ENCODE results near the gene GANC.

The GANC gene

DNA sequence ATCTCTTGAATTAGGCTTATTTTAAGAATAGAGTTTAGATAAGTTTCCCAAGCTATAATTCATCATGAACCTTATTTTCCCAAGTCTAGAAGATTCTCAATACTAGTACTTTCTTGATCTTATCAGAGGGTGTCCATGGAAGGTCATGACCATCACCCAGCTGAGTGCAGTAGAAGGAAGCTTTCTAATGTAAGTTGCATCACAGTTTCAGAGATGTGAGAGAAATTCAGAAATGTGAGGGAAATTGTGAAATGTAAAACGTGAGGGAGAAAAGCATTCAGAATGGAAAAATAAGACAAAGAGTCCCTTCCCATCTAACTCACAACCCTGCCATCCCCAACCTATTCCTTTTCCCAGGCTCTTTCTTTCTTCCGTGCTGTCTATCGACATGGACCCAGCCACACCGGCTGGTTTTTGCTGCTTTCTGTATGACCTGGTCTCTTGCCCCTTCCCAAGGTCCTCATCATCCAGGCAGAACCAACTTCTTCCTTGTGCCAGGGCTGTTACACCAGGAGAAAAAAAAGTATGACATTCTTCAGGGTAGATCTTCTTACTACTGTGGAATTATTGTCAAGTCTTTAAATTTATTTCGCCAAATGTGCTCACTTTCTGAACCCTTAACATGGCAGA, 93.0 kb downstream of the GANC start:
- no peaks in the 10 kb centered on the region for H3K4me1 Mint-ChIP-seq (ENCODE audit: low read depth)
- DNase-seq, result no peak
- H3K27ac Mint-ChIP-seq, result no peak overlapping the region
- H3K9me3 Mint-ChIP-seq, result no peaks in the 10 kb centered on the region
- H3K36me3 Mint-ChIP-seq (ENCODE audit: low read depth), result no peaks in the 10 kb centered on the region
- no peaks in the 10 kb centered on the region for H3K27me3 Mint-ChIP-seq
- H3K4me3 Mint-ChIP-seq, result no peak overlapping the region

- Mint-ChIP-seq H3K4me3 (no peak overlapping the region), H3K27ac (no peak overlapping the region), H3K27me3 (no peaks in the 10 kb centered on the region), H3K36me3 (ENCODE audit: low read depth) (no peaks in the 10 kb centered on the region), H3K9me3 (no peaks in the 10 kb centered on the region), H3K4me1 (ENCODE audit: low read depth) (no peaks in the 10 kb centered on the region)
- no peak for DNase-seq
Measured at GRCh38 chr15:42367041-42367440, 94.0 kb downstream of the GANC start.

DNA sequence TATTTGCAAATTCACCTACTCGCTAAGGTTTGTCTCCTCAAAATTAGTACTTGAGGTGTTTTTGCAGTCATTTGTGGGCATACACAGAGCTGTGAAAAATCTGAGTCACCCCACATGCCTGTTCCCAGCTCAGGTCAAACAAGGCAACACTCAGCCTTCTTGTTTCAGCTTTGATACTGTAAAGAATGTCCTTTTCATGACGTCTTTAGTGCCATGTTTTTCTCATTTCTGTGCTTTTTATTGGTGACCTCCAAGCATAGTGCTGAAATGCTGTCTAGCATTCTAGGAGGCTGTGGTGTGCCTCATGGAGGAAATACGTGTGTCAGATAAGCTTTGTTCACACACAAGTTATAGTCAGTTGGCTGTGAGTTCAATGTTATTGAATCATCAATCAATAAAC, 95.1 kb downstream of the GANC start:
- no peaks in the 10 kb centered on the region for H3K4me1 Mint-ChIP-seq (ENCODE audit: low read depth)
- no peak overlapping the region for H3K27ac Mint-ChIP-seq
- no peaks in the 10 kb centered on the region for H3K9me3 Mint-ChIP-seq
- H3K27me3 Mint-ChIP-seq, result no peaks in the 10 kb centered on the region
- DNase-seq, result no peak
- no peak overlapping the region for H3K4me3 Mint-ChIP-seq
- no peaks in the 10 kb centered on the region for H3K36me3 Mint-ChIP-seq (ENCODE audit: low read depth)

- H3K27ac Mint-ChIP-seq, result no peak overlapping the region
- no peaks in the 10 kb centered on the region for H3K9me3 Mint-ChIP-seq
- no peaks in the 10 kb centered on the region for H3K4me1 Mint-ChIP-seq (ENCODE audit: low read depth)
- H3K4me3 Mint-ChIP-seq, result no peak overlapping the region
- DNase-seq, result no peak
- no peaks in the 10 kb centered on the region for H3K27me3 Mint-ChIP-seq
- H3K36me3 Mint-ChIP-seq (ENCODE audit: low read depth), result no peaks in the 10 kb centered on the region
Measured at GRCh38 chr15:42371096-42371495, 98.1 kb downstream of the GANC start.

- Mint-ChIP-seq H3K27ac (no peak overlapping the region), H3K9me3 (peaks cover 9% of the 10 kb centered on the region), H3K36me3 (ENCODE audit: low read depth) (peaks cover 2% of the 10 kb centered on the region), H3K4me1 (ENCODE audit: low read depth) (no peaks in the 10 kb centered on the region), H3K4me3 (no peak overlapping the region), H3K27me3 (no peaks in the 10 kb centered on the region)
- DNase-seq, result no peak
Measured at GRCh38 chr15:42373274-42373673, 100.3 kb downstream of the GANC start.

- Mint-ChIP-seq H3K27ac (no peak overlapping the region), H3K36me3 (ENCODE audit: low read depth) (peaks cover 6% of the 10 kb centered on the region), H3K4me1 (ENCODE audit: low read depth) (no peaks in the 10 kb centered on the region), H3K27me3 (no peaks in the 10 kb centered on the region), H3K4me3 (no peak overlapping the region), H3K9me3 (peaks cover 9% of the 10 kb centered on the region)
- no peak for DNase-seq
Measured at GRCh38 chr15:42373936-42374335, 100.9 kb downstream of the GANC start.

DNA sequence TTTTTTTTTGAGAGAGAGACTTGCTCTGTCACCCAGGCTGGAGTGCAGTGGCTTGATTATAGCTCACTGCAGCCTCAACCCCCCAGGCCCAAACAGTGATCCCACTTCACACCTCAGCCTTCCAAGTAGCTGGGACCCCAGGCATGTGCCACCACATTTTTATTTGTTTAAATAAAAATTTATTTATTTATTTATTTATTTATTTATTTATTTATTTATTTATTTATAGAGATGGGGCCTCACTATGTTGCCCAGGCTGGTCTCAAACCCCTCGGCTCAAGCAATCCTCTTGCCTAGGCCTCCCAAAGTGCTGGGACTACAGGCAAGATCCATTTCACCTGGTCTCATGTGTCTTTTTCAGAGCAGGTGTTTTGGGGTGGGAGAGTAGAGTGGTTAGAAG, 101.8 kb downstream of the GANC start:
- peaks cover 9% of the 10 kb centered on the region for H3K9me3 Mint-ChIP-seq
- H3K27me3 Mint-ChIP-seq, result no peaks in the 10 kb centered on the region
- H3K4me1 Mint-ChIP-seq (ENCODE audit: low read depth), result no peaks in the 10 kb centered on the region
- peaks cover 6% of the 10 kb centered on the region for H3K36me3 Mint-ChIP-seq (ENCODE audit: low read depth)
- no peak for DNase-seq
- no peak overlapping the region for H3K4me3 Mint-ChIP-seq
- no peak overlapping the region for H3K27ac Mint-ChIP-seq

- H3K4me1 Mint-ChIP-seq (ENCODE audit: low read depth), result no peaks in the 10 kb centered on the region
- peaks cover 9% of the 10 kb centered on the region for H3K9me3 Mint-ChIP-seq
- H3K27ac Mint-ChIP-seq, result no peak overlapping the region
- peaks cover 6% of the 10 kb centered on the region for H3K36me3 Mint-ChIP-seq (ENCODE audit: low read depth)
- H3K4me3 Mint-ChIP-seq, result no peak overlapping the region
- no peaks in the 10 kb centered on the region for H3K27me3 Mint-ChIP-seq
- no peak for DNase-seq
Measured at GRCh38 chr15:42375252-42375651, 102.3 kb downstream of the GANC start.

DNA sequence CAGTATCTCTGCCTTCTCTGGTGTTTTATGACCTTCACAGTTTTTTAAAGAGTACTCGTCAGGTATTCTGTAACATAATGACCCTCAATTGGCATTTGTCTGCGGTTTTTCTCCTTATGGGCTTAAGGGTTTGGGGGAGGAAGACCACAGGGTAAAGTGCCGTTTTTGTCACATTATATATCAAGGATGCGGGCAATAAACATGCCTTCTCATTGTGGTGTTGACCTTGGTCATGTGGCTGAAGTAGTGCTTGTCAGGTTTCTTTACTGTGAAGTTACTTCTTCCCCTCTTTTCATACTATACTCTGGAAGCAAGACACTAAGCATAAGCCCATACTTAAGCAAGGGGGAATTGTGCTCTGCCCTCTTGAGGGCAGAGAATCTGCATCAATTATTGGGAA, 102.9 kb downstream of the GANC start:
- Mint-ChIP-seq H3K4me3 (no peak overlapping the region), H3K27ac (no peak overlapping the region), H3K4me1 (ENCODE audit: low read depth) (no peaks in the 10 kb centered on the region), H3K27me3 (no peaks in the 10 kb centered on the region), H3K36me3 (ENCODE audit: low read depth) (peaks cover 6% of the 10 kb centered on the region), H3K9me3 (peaks cover 9% of the 10 kb centered on the region)
- no peak for DNase-seq

DNA sequence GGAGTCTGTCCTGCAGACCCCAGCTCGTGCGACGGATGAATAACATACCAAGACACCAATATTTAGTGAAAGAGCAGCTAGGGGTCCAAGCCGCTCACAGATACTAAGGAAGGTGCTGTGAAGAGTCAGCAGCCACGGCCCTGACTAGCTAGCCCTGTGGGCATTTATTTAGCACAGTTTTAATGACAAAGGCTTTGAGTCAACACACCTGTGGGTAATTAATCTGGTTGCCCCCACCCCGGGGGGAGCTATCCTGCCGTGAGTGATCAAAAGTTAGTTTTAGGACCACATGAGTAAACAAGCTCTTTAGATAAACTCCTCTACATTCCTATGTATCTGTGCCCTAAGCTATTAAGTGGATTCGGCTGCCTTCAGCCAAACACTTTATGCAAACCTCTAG, 105.0 kb downstream of the GANC start:
- Mint-ChIP-seq H3K4me3 (no peak overlapping the region), H3K36me3 (ENCODE audit: low read depth) (peaks cover 6% of the 10 kb centered on the region), H3K27me3 (no peaks in the 10 kb centered on the region), H3K27ac (no peak overlapping the region), H3K9me3 (peaks cover 9% of the 10 kb centered on the region), H3K4me1 (ENCODE audit: low read depth) (no peaks in the 10 kb centered on the region)
- no peak for DNase-seq

DNA sequence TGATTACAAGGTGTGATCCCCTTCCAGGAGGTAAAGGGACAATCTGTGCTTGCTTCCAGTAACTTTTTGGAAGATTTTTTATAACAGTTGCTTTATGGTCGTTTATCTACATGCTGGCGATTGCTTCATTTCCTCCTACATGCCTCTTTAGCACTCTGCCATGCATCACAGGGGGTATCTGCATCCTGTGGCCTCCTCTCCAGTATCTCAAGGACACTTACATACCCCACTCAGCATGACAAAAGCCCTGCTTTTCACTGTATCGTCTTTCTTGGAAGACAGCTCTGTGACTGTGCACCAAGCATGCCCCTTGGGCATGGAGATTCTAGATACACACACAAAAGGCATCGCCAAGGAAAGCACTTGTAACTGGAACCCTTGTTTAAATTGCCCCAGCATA, 111.6 kb downstream of the GANC start:
- Mint-ChIP-seq H3K36me3 (ENCODE audit: low read depth) (no peaks in the 10 kb centered on the region), H3K4me1 (ENCODE audit: low read depth) (no peaks in the 10 kb centered on the region), H3K9me3 (no peaks in the 10 kb centered on the region), H3K27ac (no peak overlapping the region), H3K4me3 (no peak overlapping the region), H3K27me3 (no peaks in the 10 kb centered on the region)
- DNase-seq, result no peak

DNA sequence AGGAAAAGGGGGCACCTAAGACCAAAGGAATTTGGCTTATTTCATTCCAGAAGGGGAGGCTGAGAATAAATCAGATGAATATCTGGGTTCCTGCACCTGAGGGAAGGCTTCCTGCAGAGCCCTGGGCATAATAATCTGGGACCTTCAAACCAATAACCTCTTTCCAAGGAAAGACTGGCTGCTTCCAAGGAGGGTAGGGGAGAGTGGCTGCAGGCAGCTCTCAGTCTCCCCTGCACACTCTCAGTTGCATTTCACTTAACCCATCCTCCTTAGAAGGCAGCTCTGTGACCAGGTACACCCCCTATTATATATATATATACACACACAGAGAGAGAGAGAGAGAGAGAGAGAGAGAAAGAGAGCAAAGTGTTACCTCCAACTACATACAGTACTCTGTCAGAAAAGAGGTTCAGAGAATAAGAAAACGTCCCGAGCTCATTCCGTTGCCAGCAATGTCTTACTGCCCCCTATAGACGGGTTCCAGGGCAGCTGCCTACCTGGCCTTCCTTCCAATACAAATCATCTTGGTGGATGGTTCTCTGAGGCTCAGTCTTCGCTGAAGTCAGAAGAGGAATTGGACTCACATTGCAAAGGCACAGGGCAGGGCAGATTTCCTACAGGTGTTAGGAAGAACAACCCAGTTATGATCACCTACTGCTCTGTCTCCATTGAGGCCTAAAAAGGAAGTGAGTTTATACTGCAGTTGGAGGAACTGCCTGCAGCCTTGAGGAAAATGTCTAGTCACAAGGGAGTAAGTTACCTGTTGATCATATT, 112.4 kb downstream of the GANC start:
- no peaks in the 10 kb centered on the region for H3K36me3 Mint-ChIP-seq (ENCODE audit: low read depth)
- H3K4me3 Mint-ChIP-seq, result no peak overlapping the region
- no peaks in the 10 kb centered on the region for H3K27me3 Mint-ChIP-seq
- no peak overlapping the region for H3K27ac Mint-ChIP-seq
- H3K4me1 Mint-ChIP-seq (ENCODE audit: low read depth), result no peaks in the 10 kb centered on the region
- DNase-seq, result no peak
- no peaks in the 10 kb centered on the region for H3K9me3 Mint-ChIP-seq

- H3K9me3 Mint-ChIP-seq, result no peaks in the 10 kb centered on the region
- no peak overlapping the region for H3K27ac Mint-ChIP-seq
- DNase-seq, result no peak
- H3K27me3 Mint-ChIP-seq, result no peaks in the 10 kb centered on the region
- no peaks in the 10 kb centered on the region for H3K4me1 Mint-ChIP-seq (ENCODE audit: low read depth)
- H3K36me3 Mint-ChIP-seq (ENCODE audit: low read depth), result no peaks in the 10 kb centered on the region
- H3K4me3 Mint-ChIP-seq, result no peak overlapping the region
Measured at GRCh38 chr15:42385980-42386700, 113.1 kb downstream of the GANC start.

DNA sequence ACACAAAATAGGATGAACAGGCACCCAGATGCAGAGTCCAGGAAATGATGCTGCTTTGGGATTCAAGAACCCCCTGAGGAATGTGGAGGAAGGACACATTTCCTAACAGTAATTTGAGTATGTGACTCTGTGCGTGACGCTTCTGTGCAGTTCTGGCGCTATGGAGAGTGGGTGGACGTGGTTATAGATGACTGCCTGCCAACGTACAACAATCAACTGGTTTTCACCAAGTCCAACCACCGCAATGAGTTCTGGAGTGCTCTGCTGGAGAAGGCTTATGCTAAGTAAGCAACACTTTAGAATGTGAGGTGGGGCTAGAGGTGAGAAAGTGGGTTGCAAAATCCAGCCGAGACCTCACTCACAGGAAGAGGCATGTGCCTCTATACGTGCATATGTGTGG, 114.6 kb downstream of the GANC start:
- H3K9me3 Mint-ChIP-seq, result no peaks in the 10 kb centered on the region
- H3K27ac Mint-ChIP-seq, result no peak overlapping the region
- H3K4me1 Mint-ChIP-seq (ENCODE audit: low read depth), result no peaks in the 10 kb centered on the region
- no peak for DNase-seq
- H3K36me3 Mint-ChIP-seq (ENCODE audit: low read depth), result no peaks in the 10 kb centered on the region
- H3K4me3 Mint-ChIP-seq, result no peak overlapping the region
- H3K27me3 Mint-ChIP-seq, result no peaks in the 10 kb centered on the region
